Gastroesophageal sphincter (tissue), 3 donors: Measurements from ENCODE around the gene WDR82.
A peak's percentile ranks its signal among the peaks of the same experiment; 100 is the strongest.

ENCODE experiments used
- CTCF ChIP-seq, 4 experiments: fragments of 200-600 bp in 2 of 4; fragments of 450-650 bp in 2 of 4; sonication (generic) in 1 of 4; IDR thresholded peaks; one replicate each; pipeline ENCODE4 v1.5.1; 2017 to 2019; ENCODE audit warnings: antibody characterized with exemption in 4 of 4, mild to moderate bottlenecking in 2 of 4, moderate library complexity in 2 of 4
- POLR2A ChIP-seq, 2 donors: fragments of 450-650 bp; IDR thresholded peaks; one replicate each; pipeline ENCODE4 v1.6.1; 2017; ENCODE audit warnings: antibody characterized with exemption in 2 of 2, mild to moderate bottlenecking in 2 of 2, moderate library complexity in 1 of 2
- POLR2AphosphoS5 ChIP-seq: sonication (generic); formaldehyde crosslinking; IDR thresholded peaks from one replicate; pipeline ENCODE4 v1.6.1; 2017; ENCODE audit warnings: antibody characterized with exemption

- TF ChIP-seq CTCF (IDR thresholded peaks at IDR 0.05) (peak; percentile 20 to 70 (median 60)), POLR2A (IDR thresholded peaks at IDR 0.05) (peak; percentile 74 to 79), POLR2AphosphoS5 (peak; percentile 82)
Measured at GRCh38 chr3:52278510-52279069, at the start of gene WDR82.
